ENCODE measurements around the gene SRP54.
A peak's percentile ranks its signal among the peaks of the same experiment; 100 is the strongest.
"Not testable (repeated sequence)": the region's sequence is repeated elsewhere in the genome, so short reads cannot be mapped to it uniquely, and the experiment has no call there.

SRP54 gene

GRCh38 chr14:34956931-34957330, 25.9 kb upstream of the SRP54 start:
- TF ChIP-seq ZNF211 (tag by site-specific recombination; IDR thresholded peaks at IDR 0.05; ENCODE audit: low read depth): no peak
- no peak for TF ChIP-seq OSR2 (tag by site-specific recombination; IDR thresholded peaks at IDR 0.05)
- no peak for TF ChIP-seq SALL2 (tag by site-specific recombination; IDR thresholded peaks at IDR 0.05; ENCODE audit: borderline replicate concordance)
- no peak for TF ChIP-seq SCRT2 (tag by site-specific recombination; IDR thresholded peaks at IDR 0.05)
- TF ChIP-seq ZBTB44 (tag by site-specific recombination; IDR thresholded peaks at IDR 0.05): no peak
- TF ChIP-seq ZNF341 (tag by site-specific recombination; IDR thresholded peaks at IDR 0.05; ENCODE audit: low read depth): no peak
- TF ChIP-seq IKZF3 (tag by site-specific recombination; IDR thresholded peaks at IDR 0.05): no peak
- no peak for TF ChIP-seq ZFHX2 (tag by site-specific recombination; conservative IDR thresholded peaks at IDR 0.05)
- TF ChIP-seq ZNF792 (tag by site-specific recombination; IDR thresholded peaks at IDR 0.05): no peak
- TF ChIP-seq ZNF843 (tag by site-specific recombination; IDR thresholded peaks at IDR 0.05): no peak
- no peak for TF ChIP-seq ZNF404 (tag by site-specific recombination; IDR thresholded peaks at IDR 0.05)
- TF ChIP-seq ZNF529 (tag by site-specific recombination; IDR thresholded peaks at IDR 0.05; ENCODE audit: insufficient replicate concordance): no peak
- TF ChIP-seq FEZF1 (tag by site-specific recombination; IDR thresholded peaks at IDR 0.05): no peak
- TF ChIP-seq ZNF560 (tag by site-specific recombination; IDR thresholded peaks at IDR 0.05; ENCODE audit: borderline replicate concordance): no peak
- no peak for TF ChIP-seq ZSCAN23 (tag by site-specific recombination; IDR thresholded peaks at IDR 0.05)
- TF ChIP-seq ZNF747 (tag by site-specific recombination; IDR thresholded peaks at IDR 0.05): no peak
- TF ChIP-seq ZFP69B (tag by site-specific recombination; IDR thresholded peaks at IDR 0.05): no peak
- no peak for TF ChIP-seq SP3 (tag by site-specific recombination; IDR thresholded peaks at IDR 0.05)
- TF ChIP-seq ZNF239 (tag by site-specific recombination; IDR thresholded peaks at IDR 0.05): no peak
- TF ChIP-seq SETDB1 (IDR thresholded peaks at IDR 0.05; ENCODE audit: insufficient read length, low read length): no peak
- no peaks in the 10 kb centered on the region for H3K4me1 ChIP-seq (ENCODE audit: control insufficient read depth, insufficient read depth, low read length)
- no peaks in the 10 kb centered on the region for H3K9me3 ChIP-seq (ENCODE audit: control insufficient read depth, insufficient read depth, low read depth, low read length)
- H3K4me3 ChIP-seq (ENCODE audit: low read depth, low read length): no peak overlapping the region
- ChIA-PET CTCF (no interaction called here), POLR2A (no interaction called here)
- H3K36me3 ChIP-seq (ENCODE audit: control insufficient read depth in 2 of 2, insufficient read depth in 1 of 2, low read length in 2 of 2): peaks cover 4 to 15% of the 10 kb centered on the region in 2 experiments; a peak in 2 of 3 replicates
- H3K27ac ChIP-seq (ENCODE audit: extremely low read depth, low read depth, low read length): no peak overlapping the region

GRCh38 chr14:34957771-34958286, 25.0 kb upstream of the SRP54 start:
- ChIA-PET POLR2A (no interaction called here), CTCF (no interaction called here)
- H3K4me1 ChIP-seq (ENCODE audit: control insufficient read depth, insufficient read depth, low read length): no peaks in the 10 kb centered on the region
- H3K36me3 ChIP-seq (ENCODE audit: control insufficient read depth in 2 of 2, insufficient read depth in 1 of 2, low read length in 2 of 2): peaks cover 4 to 15% of the 10 kb centered on the region in 2 experiments; a peak in 2 of 3 replicates
- H3K4me3 ChIP-seq (ENCODE audit: low read depth, low read length): no peak overlapping the region
- no peak overlapping the region for H3K27ac ChIP-seq (ENCODE audit: extremely low read depth, low read depth, low read length)
- TF ChIP-seq ZNF146 (tag by site-specific recombination; IDR thresholded peaks at IDR 0.05): peak; percentile 88
- TF ChIP-seq ZNF211 (tag by site-specific recombination; IDR thresholded peaks at IDR 0.05; ENCODE audit: low read depth): no peak
- no peaks in the 10 kb centered on the region for H3K9me3 ChIP-seq (ENCODE audit: control insufficient read depth, insufficient read depth, low read depth, low read length)

- H3K27ac ChIP-seq (ENCODE audit: extremely low read depth, low read depth, low read length); H3K4me3 ChIP-seq (ENCODE audit: low read depth, low read length); H3K4me1 ChIP-seq (ENCODE audit: control insufficient read depth, insufficient read depth, low read length); CTCF ChIA-PET; H3K9me3 ChIP-seq (ENCODE audit: control insufficient read depth, insufficient read depth, low read depth, low read length): not testable (repeated sequence)
- H3K36me3 ChIP-seq (ENCODE audit: control insufficient read depth in 2 of 2, insufficient read depth in 1 of 2, low read length in 2 of 2): peaks cover 0 to 18% of the 10 kb centered on the region in 2 experiments; a peak in 2 of 3 replicates
- POLR2A ChIA-PET: interaction anchor here (0.6 kb wide), 1 partner anchor 27 kb away, joined by 3 read pairs; no protein-coding TSS in a partner anchor
Observed at GRCh38 chr14:34962106-34962505, 20.7 kb upstream of the SRP54 start.
